GM12864 (cell line): Measurements from ENCODE around the gene SLC25A41.

Experiments
- DNase-seq: peaks from one replicate; pipeline ENCODE4 v3.0.0-alpha.2; 2011; ENCODE audit warnings: low read depth
- H3K4me3 ChIP-seq: 2 replicates; pipeline ENCODE4 v1.5.1; 2011; ENCODE audit warnings: mild to moderate bottlenecking, low read depth, low read length, control low read depth
- TF ChIP-seq, protein P1 (sequence below): IDR thresholded peaks from 2 replicates; pipeline ENCODE4 v1.5.1; 2011; ENCODE audit warnings: low read depth, mild to moderate bottlenecking, moderate library complexity, low read length, control low read depth, inconsistent platforms; ENCODE audit errors: missing control alignments

The SLC25A41 gene

DNA sequence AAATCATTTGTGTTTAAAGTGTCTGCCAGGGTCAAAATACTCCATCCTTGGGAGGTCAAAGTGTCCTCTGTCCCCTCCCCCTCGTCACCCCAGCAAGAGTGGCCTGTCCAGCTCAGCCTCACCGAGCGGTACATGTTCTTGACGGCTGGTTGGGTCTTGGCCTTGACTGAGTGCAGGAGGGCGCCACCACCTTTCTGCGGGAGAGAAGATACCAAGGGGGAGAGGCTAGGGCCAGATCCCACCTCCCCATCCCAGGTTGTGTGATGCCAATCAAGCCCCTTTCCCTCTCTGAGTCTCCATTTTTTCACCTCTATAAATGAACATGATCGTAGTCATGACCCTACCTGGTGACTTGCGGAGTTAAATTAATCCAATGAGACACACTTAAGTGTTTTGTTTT lies 36.6 kb upstream of the SLC25A41 start:
- no peak overlapping the region for H3K4me3 ChIP-seq
- TF ChIP-seq, protein P1, sequence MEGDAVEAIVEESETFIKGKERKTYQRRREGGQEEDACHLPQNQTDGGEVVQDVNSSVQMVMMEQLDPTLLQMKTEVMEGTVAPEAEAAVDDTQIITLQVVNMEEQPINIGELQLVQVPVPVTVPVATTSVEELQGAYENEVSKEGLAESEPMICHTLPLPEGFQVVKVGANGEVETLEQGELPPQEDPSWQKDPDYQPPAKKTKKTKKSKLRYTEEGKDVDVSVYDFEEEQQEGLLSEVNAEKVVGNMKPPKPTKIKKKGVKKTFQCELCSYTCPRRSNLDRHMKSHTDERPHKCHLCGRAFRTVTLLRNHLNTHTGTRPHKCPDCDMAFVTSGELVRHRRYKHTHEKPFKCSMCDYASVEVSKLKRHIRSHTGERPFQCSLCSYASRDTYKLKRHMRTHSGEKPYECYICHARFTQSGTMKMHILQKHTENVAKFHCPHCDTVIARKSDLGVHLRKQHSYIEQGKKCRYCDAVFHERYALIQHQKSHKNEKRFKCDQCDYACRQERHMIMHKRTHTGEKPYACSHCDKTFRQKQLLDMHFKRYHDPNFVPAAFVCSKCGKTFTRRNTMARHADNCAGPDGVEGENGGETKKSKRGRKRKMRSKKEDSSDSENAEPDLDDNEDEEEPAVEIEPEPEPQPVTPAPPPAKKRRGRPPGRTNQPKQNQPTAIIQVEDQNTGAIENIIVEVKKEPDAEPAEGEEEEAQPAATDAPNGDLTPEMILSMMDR: no peak
- DNase-seq: no peak

DNA sequence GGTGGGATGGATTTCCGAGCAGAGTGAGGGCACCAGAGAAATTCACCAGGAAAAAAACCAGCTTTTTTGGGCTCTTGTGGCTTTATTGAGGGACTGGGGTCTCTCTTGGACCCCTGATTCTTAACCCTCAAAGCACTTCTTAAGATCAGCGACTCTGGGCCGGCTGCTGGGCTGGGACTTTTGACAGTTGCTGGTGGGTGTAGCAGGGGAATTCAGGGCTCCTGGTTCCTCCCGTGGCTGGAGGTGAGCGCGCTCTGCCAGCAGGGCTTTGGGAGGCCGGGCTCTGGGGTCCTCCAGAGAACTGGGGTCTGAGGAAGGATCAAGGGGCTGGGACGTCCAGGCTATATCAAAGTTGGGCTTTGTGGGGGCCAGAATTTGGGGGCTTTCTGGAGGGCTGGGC lies 33.8 kb upstream of the SLC25A41 start:
- TF ChIP-seq, protein P1: no peak
- H3K4me3 ChIP-seq: no peak overlapping the region
- DNase-seq: no peak

DNA sequence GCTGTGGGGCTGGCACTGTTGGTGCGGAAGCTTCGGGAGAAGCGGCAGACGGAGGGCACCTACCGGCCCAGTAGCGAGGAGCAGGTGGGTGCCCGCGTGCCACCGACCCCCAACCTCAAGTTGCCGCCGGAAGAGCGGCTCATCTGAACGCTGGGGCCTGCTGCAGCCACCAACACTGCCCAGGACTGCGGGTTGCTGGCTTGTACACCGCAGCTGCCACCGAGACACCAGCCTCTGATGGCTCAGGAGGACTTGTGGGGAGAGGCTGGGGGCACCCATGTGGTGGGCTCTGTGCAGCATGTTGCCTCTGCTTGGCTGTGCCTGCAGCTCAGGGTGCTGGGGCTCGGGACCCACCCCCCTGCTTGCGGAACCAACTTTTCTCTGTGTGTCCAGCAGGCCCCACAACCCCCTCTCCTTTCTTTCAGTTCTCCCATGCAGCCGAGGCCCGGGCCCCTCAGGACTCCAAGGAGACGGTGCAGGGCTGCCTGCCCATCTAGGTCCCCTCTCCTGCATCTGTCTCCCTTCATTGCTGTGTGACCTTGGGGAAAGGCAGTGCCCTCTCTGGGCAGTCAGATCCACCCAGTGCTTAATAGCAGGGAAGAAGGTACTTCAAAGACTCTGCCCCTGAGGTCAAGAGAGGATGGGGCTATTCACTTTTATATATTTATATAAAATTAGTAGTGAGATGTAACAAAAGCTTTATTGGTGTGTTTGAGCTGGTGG lies 33.1 kb upstream of the SLC25A41 start:
- TF ChIP-seq, protein P1: no peak
- H3K4me3 ChIP-seq: no peak overlapping the region
- no peak for DNase-seq

DNA sequence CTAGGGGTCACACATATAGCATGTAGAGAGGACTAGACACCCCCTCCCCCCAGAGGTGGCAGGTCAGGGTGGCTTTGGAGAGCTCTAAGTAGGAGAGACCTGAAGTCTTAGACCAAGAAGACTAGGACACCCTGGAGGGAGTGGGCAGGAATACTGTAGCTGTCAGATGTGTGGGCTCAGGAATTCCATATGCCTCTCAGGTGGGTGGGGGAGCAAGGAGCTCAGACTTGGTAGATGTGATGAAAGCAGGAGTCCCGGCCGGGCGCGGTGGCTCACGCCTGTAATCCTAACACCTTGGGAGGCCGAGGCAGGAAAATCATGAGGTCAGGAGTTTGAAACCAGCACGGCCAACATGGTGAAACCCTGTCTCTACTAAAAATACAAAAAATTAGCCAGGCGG lies 32.1 kb upstream of the SLC25A41 start:
- no peak overlapping the region for H3K4me3 ChIP-seq
- no peak for DNase-seq
- TF ChIP-seq, protein P1: no peak

DNA sequence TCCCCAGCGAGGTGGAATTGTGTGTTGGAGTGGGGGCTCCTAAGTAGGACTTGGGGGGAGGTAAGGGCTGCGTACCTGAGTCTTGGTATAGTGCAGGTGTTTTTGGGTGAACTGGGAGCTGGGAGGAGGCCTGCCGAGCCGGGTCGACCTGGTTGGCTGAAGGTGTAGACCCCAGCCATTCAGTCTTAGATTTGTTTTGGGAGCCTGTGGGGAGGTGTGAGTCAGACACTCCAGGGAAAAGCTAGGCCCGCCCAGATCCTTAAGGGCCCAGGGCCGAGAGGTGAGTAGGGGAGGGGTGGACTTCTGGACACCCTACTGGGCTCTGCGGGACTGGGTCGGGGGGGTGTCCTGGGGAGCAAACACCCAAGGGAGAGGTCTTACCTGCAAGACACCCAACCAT lies 31.4 kb upstream of the SLC25A41 start:
- TF ChIP-seq, protein P1: no peak
- H3K4me3 ChIP-seq: no peak overlapping the region

DNA sequence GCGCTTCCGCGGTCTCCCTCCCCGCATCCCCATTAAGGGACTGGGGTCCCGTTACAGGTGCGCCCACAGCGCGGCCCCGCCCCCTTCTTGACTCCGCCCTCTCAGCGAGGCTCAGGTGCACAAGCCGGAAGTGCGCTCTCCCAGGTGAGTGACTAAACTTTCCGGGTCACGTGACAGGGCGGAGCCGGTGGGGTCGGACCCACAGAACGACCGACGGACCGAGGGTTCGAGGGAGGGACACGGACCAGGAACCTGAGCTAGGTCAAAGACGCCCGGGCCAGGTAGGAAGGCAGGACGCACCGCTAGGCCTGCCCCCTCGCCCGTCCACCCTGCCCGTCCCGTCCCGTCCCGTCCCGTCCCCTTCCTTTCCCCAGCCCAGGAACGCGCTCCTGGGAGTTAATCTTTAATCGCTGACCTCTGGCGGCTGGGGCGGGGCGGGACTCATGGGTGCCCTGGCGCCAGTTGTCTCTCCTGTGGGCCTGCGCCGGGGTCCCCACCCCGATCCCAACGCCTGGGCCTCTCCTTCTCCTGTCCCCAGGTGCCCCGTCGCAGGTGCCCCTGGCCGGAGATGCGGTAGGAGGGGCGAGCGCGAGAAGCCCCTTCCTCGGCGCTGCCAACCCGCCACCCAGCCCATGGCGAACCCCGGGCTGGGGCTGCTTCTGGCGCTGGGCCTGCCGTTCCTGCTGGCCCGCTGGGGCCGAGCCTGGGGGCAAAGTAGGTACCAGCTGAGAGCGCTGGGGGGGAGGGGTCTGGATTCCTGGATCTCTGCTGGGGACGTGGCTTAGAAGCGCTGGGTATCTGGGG lies 30.7 kb upstream of the SLC25A41 start, which contains the start of gene CRB3:
Gene CRB3 (plus strand): TSS at position 202 of the 804 bp plus-strand sequence. CDS start 431 bp downstream, at position 633.
- TF ChIP-seq, protein P1: no peak

More for the DNA sequence above, 31.4 kb upstream of the SLC25A41 start:
- DNase-seq: no peak

More for the DNA sequence above, 30.7 kb upstream of the SLC25A41 start, which contains the start of gene CRB3:
- H3K4me3 ChIP-seq: peak within 1 kb of the TSS; percentile 32
- DNase-seq: no peak
